HG03521 (cell line): ENCODE measurements around the gene SSTR5.
"Not testable (repeated sequence)": the region's sequence is repeated elsewhere in the genome, so short reads cannot be mapped to it uniquely, and the experiment has no call there.

Source experiments
- ATAC-seq: cut with Tn5 transposase; IDR thresholded peaks from one replicate; pipeline ENCODE4 v1.9.1; 2021; ENCODE audit warnings: mild to moderate bottlenecking, moderate library complexity; ENCODE audit not compliant: unreplicated experiment

The SSTR5 gene

GRCh38 chr16:1071561-1072225 lies 854 bp upstream of the SSTR5 start:
- no peak for ATAC-seq

- ATAC-seq: no peak
Observed at GRCh38 chr16:1073262-1073558, 663 bp downstream of the SSTR5 start.

GRCh38 chr16:1073566-1074378 lies 1.2 kb downstream of the SSTR5 start:
- ATAC-seq: no peak

DNA sequence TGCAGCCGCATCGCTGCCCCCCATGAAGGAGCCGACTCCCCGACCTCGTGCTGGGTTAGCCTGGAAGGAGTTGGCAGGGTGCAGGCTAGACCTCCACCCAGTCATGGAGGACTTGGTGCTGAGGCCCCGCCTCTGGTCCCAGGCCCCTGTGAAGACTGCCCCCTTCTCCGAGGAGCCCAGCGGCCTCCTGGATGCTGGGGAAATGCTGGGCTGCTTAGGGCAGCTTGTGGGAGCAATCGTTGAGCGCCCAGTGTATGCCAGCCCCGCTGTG lies 1.8 kb downstream of the SSTR5 start:
- ATAC-seq: no peak

DNA sequence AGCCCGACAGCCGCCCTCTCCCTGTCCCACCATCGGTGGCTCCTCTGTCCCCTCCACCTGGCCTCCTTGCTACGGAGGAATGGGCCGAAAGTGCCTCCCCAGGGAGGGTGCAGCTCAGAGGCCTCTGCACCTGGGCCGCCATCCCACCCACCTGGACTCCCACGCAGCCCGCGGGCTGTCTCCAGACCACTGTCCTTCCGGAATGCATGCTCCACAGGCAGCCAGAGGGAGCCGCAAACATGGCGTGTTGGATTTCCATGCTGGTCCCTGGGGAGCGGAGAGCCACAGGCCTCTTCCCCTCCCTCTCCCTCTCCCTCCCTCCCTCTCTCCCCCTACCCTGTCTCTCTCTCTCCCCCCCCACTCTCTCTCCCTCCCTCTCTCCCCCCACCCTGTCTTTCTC lies 3.0 kb downstream of the SSTR5 start:
- ATAC-seq: no peak

DNA sequence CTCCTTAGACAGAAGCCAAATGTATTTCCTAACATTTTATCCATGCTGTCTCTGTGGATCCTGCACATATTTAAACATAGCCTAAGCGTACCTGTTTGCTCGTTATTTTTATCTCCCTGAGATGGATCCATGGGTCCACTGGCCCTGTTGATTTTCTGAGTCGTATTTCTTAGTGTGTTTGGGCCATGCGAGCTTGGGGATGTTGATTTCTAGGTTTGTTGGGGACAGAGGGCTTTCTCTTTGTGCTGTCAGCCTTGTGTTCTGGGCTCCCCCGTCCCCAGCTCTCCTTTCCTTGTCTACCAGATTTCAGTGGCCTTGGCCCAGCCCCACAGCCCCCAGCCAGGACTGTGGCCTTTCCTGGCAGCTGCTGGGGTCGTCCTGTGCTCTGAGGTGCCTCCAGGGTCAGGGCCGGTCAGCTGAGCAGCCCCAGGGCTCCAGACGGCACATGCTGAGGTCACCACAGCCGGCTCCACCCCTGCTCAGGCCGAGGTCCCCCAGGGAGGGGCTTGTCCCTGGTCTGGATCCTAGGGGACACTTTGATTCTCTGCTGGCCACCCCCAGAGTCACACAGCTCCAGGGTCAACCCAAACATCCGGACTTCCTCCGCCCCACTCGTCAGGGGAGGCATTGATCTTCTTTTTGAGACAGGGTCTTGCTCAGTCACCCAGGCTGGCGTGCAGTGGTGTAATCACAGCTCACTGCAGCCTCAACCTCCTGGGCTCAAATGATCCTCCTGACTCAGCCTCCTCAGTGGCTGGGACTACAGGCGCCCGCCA lies 4.4 kb downstream of the SSTR5 start:
- no peak for ATAC-seq

DNA sequence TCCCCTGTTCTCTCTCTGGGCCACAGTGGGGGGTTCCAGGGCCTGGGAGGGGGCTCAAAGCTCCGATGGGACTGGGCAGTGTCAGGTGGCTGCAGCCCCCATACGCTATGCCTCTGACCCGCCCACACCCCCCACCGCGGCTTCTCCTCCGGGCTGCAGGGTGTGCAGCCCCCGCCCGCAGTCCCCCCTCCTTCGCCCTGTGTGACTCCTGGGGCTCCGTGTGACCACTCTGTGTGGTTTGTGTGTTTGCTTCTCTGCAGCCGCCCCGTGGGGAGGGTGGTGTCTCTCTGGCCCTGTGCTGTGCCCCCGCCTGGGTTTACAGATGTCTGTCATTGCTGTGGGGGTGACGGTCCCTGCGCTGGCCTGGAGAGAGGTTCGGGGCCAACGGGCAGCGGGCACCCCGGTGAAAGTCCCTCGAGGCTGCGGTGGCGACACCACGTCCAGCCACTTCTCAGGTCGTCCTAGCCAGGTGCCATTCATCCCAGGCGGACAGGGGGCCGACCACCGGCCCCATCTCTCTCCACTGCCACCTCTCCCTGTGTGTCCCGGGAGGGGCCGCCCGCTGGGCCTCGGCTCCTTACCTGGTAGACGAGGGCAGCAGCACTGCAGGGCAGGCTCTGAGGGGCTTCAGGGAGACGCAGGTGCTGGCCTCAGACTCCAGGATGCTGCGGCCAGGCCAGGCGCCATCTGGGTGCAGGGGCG lies 5.5 kb downstream of the SSTR5 start:
- ATAC-seq: no peak

GRCh38 chr16:1078579-1079021 lies 6.1 kb downstream of the SSTR5 start:
- no peak for ATAC-seq

DNA sequence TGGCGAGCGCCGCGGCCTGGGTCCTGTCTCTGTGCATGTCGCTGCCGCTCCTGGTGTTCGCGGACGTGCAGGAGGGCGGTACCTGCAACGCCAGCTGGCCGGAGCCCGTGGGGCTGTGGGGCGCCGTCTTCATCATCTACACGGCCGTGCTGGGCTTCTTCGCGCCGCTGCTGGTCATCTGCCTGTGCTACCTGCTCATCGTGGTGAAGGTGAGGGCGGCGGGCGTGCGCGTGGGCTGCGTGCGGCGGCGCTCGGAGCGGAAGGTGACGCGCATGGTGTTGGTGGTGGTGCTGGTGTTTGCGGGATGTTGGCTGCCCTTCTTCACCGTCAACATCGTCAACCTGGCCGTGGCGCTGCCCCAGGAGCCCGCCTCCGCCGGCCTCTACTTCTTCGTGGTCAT lies 6.8 kb downstream of the SSTR5 start:
- ATAC-seq: no peak

- ATAC-seq: no peak
Observed at GRCh38 chr16:1079786-1080525, 7.4 kb downstream of the SSTR5 start.

DNA sequence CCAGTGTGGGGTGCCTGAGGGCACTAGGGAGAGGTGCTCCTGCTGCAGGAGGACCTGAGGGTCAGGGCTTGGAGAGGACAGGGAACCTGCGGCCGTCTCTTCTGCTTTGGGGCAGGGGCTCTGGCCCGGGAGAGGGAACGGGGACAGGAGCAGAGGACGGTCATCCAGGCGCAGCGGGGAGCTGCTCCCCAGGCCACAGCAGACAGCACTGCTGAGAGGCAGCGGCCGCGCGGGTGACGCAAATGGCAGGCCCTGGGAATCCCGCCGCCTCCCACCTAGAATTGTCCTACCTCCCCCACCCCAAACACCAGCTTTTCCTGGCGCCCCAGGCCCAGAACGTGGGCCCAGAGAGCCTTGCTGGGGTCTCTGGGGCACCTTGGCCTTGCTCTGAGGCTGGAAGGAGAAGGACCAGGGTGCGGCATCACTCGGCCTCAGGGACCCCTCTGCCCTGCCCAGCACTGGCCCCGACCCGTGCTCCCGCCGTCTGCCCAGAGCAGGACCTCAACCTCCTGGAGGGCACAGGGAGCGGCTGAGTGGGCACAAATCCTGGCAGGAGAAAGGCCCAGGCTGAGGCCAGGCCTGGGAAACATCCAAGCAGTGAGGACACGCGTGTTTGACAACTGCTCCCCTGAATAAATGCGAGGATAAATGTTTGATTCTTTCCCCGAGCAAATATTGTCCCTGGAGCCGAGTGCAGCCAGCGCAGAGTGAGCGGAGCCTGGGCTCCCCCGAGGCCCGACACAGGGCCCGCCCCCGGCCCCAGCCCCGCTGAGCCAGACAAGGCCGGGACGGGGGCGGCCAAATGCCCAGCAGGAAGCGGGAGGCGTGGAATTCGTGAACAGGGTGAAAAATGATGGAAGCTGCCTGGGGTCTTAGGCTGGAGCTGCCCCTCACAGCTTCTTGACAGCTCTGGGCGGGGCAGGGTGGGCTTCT lies 8.5 kb downstream of the SSTR5 start:
- ATAC-seq: no peak

DNA sequence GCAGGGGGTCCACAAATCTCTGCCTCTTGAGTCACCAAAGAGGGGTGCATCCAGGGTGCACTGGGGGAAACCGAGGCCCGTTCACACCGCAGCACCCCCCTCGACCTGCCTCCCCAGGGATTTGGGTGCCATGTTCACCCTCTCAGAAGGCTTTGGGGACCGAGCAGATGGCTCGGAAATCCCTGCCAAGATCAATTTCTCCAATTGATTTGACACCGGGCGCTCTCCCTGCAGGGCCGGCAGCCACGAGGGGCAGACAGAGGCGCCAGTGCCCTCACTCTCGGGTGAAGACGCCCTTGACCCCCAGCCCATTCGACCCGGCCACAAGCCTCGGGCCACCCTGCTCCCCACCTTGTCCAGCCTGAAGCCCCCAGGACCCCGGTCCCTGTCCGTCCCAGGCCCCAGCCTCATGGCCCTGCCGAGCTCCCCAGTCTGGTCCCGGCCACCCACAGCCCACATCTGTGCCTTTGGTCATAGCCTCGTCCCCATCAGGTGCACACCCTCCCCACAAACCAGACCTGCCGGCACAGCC lies 9.3 kb downstream of the SSTR5 start:
- no peak for ATAC-seq

DNA sequence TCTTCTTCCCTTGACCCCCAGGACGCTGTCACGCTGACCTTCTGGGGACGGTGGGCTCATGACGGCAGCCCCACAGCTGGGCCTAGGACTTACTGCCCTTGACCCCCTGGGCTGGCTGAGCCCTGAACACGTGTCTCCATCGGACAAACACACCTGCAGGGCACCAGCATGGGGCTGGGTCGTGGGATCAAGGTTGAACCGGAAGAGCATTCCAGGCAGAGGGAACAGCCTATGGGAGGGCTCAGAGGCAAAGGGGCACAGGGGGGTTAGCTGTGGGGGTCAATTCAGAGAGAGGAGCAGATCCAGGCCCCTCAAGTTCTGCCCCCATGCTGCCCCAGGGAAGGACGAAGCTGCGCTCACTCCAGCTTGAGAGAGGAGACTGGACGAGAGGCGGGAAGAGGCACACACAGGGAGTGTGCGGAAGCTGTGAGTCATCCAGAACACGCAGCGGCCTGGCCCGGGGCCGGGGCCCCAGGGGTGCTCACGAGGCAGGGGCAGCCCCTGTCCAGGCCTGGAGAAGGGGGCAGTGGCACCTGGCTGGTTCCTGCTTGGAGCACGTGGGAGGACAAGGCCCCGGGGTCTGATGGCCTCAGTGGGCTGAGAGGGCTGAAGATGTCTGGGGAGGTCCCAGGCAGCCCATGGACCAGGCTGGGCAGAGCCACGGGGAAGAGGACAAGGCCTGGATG lies 9.9 kb downstream of the SSTR5 start:
- no peak for ATAC-seq

DNA sequence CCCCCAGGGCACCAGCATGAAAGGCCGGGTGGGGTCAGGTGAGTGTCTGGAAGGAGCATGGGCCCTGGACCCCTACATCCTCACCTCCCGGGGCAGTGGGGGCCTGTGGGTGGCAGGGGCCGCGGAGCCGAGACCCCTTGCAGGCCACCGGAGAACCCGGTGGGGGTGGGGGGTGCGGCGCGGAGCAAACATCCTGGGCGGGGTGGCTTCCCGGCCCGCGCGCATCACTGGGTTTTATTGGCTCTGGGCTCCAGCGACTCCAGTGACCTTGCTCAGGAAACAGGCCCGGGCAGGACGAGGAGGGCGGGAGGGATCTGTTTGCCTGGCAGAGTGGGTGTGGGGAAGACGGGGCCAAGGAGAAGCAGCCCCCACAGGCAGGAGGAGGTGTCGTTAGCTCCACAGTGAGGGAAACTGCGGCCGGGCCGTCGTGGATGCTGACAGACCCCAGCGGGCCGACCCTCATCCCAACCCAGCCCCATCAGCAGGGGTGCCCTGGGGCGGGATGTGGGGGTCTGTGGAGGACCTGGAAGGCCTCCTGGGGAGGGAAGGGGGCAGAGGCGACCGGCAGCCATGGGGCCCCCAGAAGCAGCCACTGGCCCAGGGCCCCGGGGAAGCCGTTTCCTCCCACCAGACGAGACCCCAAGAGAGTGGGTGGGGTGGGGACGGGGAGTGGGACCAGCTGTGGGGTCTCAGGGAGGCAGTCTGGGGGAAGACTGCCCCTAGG lies 10.6 kb downstream of the SSTR5 start:
- no peak for ATAC-seq

DNA sequence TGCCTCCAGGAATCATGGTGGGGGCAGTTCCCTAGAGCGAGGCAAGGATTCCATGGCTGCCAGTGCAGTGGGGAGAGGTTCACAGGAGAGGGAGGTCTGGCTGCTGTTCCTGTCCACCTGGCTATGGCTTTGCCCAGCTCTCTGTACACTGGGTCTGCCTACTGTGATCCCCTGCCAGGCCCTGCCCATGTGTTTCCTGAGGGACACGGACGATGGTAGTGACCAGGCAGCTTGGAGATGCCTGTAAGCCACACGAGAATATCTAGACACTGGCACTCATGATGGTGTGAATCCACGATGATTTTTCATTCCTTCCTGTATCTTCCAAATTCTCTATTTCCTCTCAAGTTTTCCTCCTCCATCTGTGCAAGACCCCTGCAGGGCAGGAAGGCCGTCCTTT lies 12.4 kb downstream of the SSTR5 start:
- ATAC-seq: no peak

GRCh38 chr16:1086443-1086842 lies 13.9 kb downstream of the SSTR5 start:
- ATAC-seq: not testable (repeated sequence)

- no peak for ATAC-seq
Observed at GRCh38 chr16:1088295-1089170, 16.0 kb downstream of the SSTR5 start.
